GM12872 (cell line): ENCODE results near the gene PTPRCAP.

Experiments used
- CTCF ChIP-seq: IDR thresholded peaks from 3 replicates; pipeline ENCODE4 v1.5.1; 2011; ENCODE audit warnings: low read depth, mild to moderate bottlenecking, low read length, moderate library complexity; ENCODE audit not compliant: insufficient read depth

PTPRCAP gene

GRCh38 chr11:67420646-67421429 is 16.6 kb downstream of the PTPRCAP start:
- TF ChIP-seq CTCF: no peak

- TF ChIP-seq CTCF: no peak
These were observed 17.3 kb downstream of the PTPRCAP start for GRCh38 chr11:67420147-67420645.

GRCh38 chr11:67419325-67420049 is 18.0 kb downstream of the PTPRCAP start:
- TF ChIP-seq CTCF: no peak

GRCh38 chr11:67418476-67419281 is 18.8 kb downstream of the PTPRCAP start:
- no peak for TF ChIP-seq CTCF

GRCh38 chr11:67417425-67417824 is 20.1 kb downstream of the PTPRCAP start:
- no peak for TF ChIP-seq CTCF

- no peak for TF ChIP-seq CTCF
These were observed 20.8 kb downstream of the PTPRCAP start for GRCh38 chr11:67416416-67417335.
